HG03045 (cell line): Measurements from ENCODE around the gene TMCO4.

Experiments used
- ATAC-seq: cut with Tn5 transposase; IDR thresholded peaks from one replicate; pipeline ENCODE4 v1.9.1; 2021; ENCODE audit warnings: mild to moderate bottlenecking, moderate library complexity; ENCODE audit not compliant: unreplicated experiment

TMCO4 gene

GRCh38 chr1:19662313-19662712 lies 137.4 kb downstream of the TMCO4 start:
- no peak for ATAC-seq

GRCh38 chr1:19661721-19662228 lies 137.9 kb downstream of the TMCO4 start:
- ATAC-seq = no peak

- ATAC-seq = no peak
These were observed 141.5 kb downstream of the TMCO4 start for GRCh38 chr1:19658186-19658585.

GRCh38 chr1:19657511-19657910 lies 142.2 kb downstream of the TMCO4 start:
- ATAC-seq = no peak

GRCh38 chr1:19656780-19657466 lies 142.8 kb downstream of the TMCO4 start:
- ATAC-seq = no peak

- ATAC-seq = no peak
These were observed 143.5 kb downstream of the TMCO4 start for GRCh38 chr1:19656134-19656779.

GRCh38 chr1:19655718-19656080 lies 144.0 kb downstream of the TMCO4 start:
- ATAC-seq = no peak

- ATAC-seq = no peak
These were observed 144.6 kb downstream of the TMCO4 start for GRCh38 chr1:19654886-19655717.

- no peak for ATAC-seq
These were observed 145.3 kb downstream of the TMCO4 start for GRCh38 chr1:19654386-19654785.

GRCh38 chr1:19651141-19651737 lies 148.5 kb downstream of the TMCO4 start:
- no peak for ATAC-seq

GRCh38 chr1:19650416-19651140 lies 149.1 kb downstream of the TMCO4 start:
- no peak for ATAC-seq

- no peak for ATAC-seq
These were observed 151.0 kb downstream of the TMCO4 start for GRCh38 chr1:19648689-19649088.

GRCh38 chr1:19648239-19648638 lies 151.5 kb downstream of the TMCO4 start:
- no peak for ATAC-seq

GRCh38 chr1:19647643-19648042 lies 152.1 kb downstream of the TMCO4 start:
- ATAC-seq = no peak

GRCh38 chr1:19646377-19647319 lies 153.1 kb downstream of the TMCO4 start:
- ATAC-seq = no peak

- ATAC-seq = no peak
These were observed 154.1 kb downstream of the TMCO4 start for GRCh38 chr1:19645411-19646251.

- no peak for ATAC-seq
These were observed 154.9 kb downstream of the TMCO4 start for GRCh38 chr1:19644681-19645410.

GRCh38 chr1:19644395-19644680 lies 155.4 kb downstream of the TMCO4 start:
- no peak for ATAC-seq
